GM12878 (cell line): Measurements from ENCODE around the gene PCBD2. TPM values are rescaled to one million over a fixed set of nuclear protein-coding genes. Genes with fewer than 3 reads are reported as not detected.

Experiments used
- ATAC-seq: fragments of 200-7000 bp; cut with Tn5 transposase; 3 replicates; pipeline ENCODE4 v1.9.1; 2020; ENCODE audit warnings: mild to moderate bottlenecking, moderate library complexity
- BruUV-seq: library from RNA; stranded (reverse); fragments of 400-500 nt; replicated peaks from 2 replicates; lab custom pipeline; 2021; lab: Mats Ljungman, UMichigan
- CTCF ChIA-PET: fragments of 300-600 bp; sonication (Branson Sonifier 250); formaldehyde crosslinking; extraction: SDS; loops from one replicate; lab custom pipeline; 2021; ENCODE audit warnings: inconsistent platforms; lab: Yijun Ruan, JAX
- POLR2A ChIA-PET: fragments of 350-600 bp; formaldehyde crosslinking; extraction: SDS; loops from one replicate; lab custom pipeline; 2021; ENCODE audit warnings: inconsistent platforms; lab: Charles Lee
- RAD21 ChIA-PET: fragments of 300-600 bp; sonication (Branson Sonifier 250); formaldehyde crosslinking; loops from one replicate; lab custom pipeline; 2023; ENCODE audit warnings: antibody characterized with exemption; ENCODE audit not compliant: unreplicated experiment; lab: Charles Lee
- SMC1A ChIA-PET: fragments of 300-600 bp; sonication (Branson Sonifier 250); formaldehyde crosslinking; loops from one replicate; lab custom pipeline; 2023; ENCODE audit not compliant: unreplicated experiment, uncharacterized antibody; lab: Charles Lee
- DNase-seq: peaks from one replicate; pipeline ENCODE4 v3.0.0-alpha.2; 2011; ENCODE audit warnings: low read depth, low spot score
- FAIRE-seq: peaks from 3 replicates; lab custom pipeline; 2011; peaks lifted over from hg19 to GRCh38; lab: Jason Lieb, UNC
- H2AFZ ChIP-seq: 2 replicates; pipeline ENCODE4 v1.6.0; 2011; ENCODE audit warnings: low read depth, low read length, control low read depth; ENCODE audit not compliant: control insufficient read depth
- H3K27ac ChIP-seq: 2 replicates; pipeline ENCODE4 v1.5.1; 2011; ENCODE audit warnings: control low read depth; ENCODE audit not compliant: control insufficient read depth, insufficient read depth
- H3K27me3 ChIP-seq, 2 experiments: replicated peaks in 1 of 2; 2 replicates each; pipeline versions ENCODE4 v1.6.0 to v1.6.1; 2011; ENCODE audit warnings: low read length in 1 of 2; ENCODE audit not compliant: control insufficient read depth in 2 of 2, insufficient read depth in 2 of 2
- H3K36me3 ChIP-seq, 2 experiments: 2 replicates each; pipeline ENCODE4 v1.5.1; 2011; ENCODE audit warnings: low read length in 1 of 2; ENCODE audit not compliant: control insufficient read depth in 2 of 2, insufficient read depth in 2 of 2
- H3K4me1 ChIP-seq: 2 replicates; pipeline ENCODE4 v1.6.1; 2011; ENCODE audit warnings: mild to moderate bottlenecking, low read length, moderate library complexity, mixed read lengths; ENCODE audit not compliant: control insufficient read depth, insufficient read depth
- H3K4me2 ChIP-seq: 2 replicates; pipeline ENCODE4 v1.6.0; 2011; ENCODE audit warnings: control low read depth; ENCODE audit not compliant: control insufficient read depth, insufficient read depth
- H3K4me3 ChIP-seq: fragments of 200-600 bp; sonication (generic); 2 replicates; pipeline ENCODE4 v1.5.1; 2016
- H3K79me2 ChIP-seq: 2 replicates; pipeline ENCODE4 v1.6.0; 2011; ENCODE audit warnings: low read length; ENCODE audit not compliant: control insufficient read depth, insufficient read depth
- H3K9ac ChIP-seq: 2 replicates; pipeline ENCODE4 v1.8.0; 2011; ENCODE audit warnings: low read length, control low read depth, mixed read lengths; ENCODE audit not compliant: control insufficient read depth, insufficient read depth
- H3K9me3 ChIP-seq: replicated peaks from 3 replicates; pipeline ENCODE4 v1.5.1; 2011; ENCODE audit warnings: mild to moderate bottlenecking, low read length; ENCODE audit not compliant: control insufficient read depth, insufficient read depth
- H4K20me1 ChIP-seq: 2 replicates; pipeline ENCODE4 v1.6.0; 2011; ENCODE audit not compliant: control insufficient read depth, insufficient read depth
- BHLHE40 ChIP-seq, 2 experiments: fragments of 450-650 bp in 1 of 2; IDR thresholded peaks; 2 replicates each; pipeline ENCODE4 v1.6.1; 2011 to 2017; ENCODE audit warnings: low read depth in 2 of 2, borderline replicate concordance in 1 of 2, improper control_type of control experiment in 1 of 2, low read length in 1 of 2, mild to moderate bottlenecking in 1 of 2
- CREM ChIP-seq: IDR thresholded peaks from 2 replicates; pipeline ENCODE4 v1.6.1; 2014; ENCODE audit warnings: antibody characterized with exemption, low read depth
- EGR1 ChIP-seq, 2 experiments: IDR thresholded peaks; 1 replicate in 1 of 2; 2 replicates in 1 of 2; pipeline ENCODE4 v1.6.1; 2011 to 2012; ENCODE audit warnings: low read depth in 2 of 2, low read length in 2 of 2, borderline replicate concordance in 1 of 2, mild to moderate bottlenecking in 1 of 2, moderate library complexity in 1 of 2
- ESRRA ChIP-seq: IDR thresholded peaks from 2 replicates; pipeline ENCODE4 v1.6.1; 2012; ENCODE audit warnings: mild to moderate bottlenecking, low read length, improper control_type of control experiment
- IKZF2 ChIP-seq, 2 experiments: fragments of 450-650 bp; IDR thresholded peaks; 2 replicates each; pipeline ENCODE4 v1.6.1; 2017; ENCODE audit warnings: mild to moderate bottlenecking in 2 of 2, moderate library complexity in 2 of 2
- MYC ChIP-seq: IDR thresholded peaks from 2 replicates; pipeline ENCODE4 v1.6.1; 2011; ENCODE audit warnings: mild to moderate bottlenecking, low read length, moderate library complexity, inconsistent platforms; ENCODE audit not compliant: insufficient read depth, insufficient replicate concordance, insufficient read length, severe bottlenecking
- POLR2AphosphoS2 ChIP-seq: IDR thresholded peaks from 2 replicates; pipeline ENCODE4 v1.6.1; 2011; ENCODE audit warnings: low read depth, mild to moderate bottlenecking, low read length, improper control_type of control experiment, moderate library complexity
- SMAD5 ChIP-seq: IDR thresholded peaks from 2 replicates; pipeline ENCODE4 v1.6.1; 2016; ENCODE audit warnings: antibody characterized with exemption, low read depth
- SP1 ChIP-seq: IDR thresholded peaks from one replicate; pipeline ENCODE4 v1.6.1; 2011; ENCODE audit warnings: low read depth, low read length
- TAF1 ChIP-seq: IDR thresholded peaks from 2 replicates; pipeline ENCODE4 v1.6.1; 2011; ENCODE audit warnings: mild to moderate bottlenecking, low read depth, low read length, borderline replicate concordance
- TBL1XR1 ChIP-seq: IDR thresholded peaks from 2 replicates; pipeline ENCODE4 v1.6.1; 2012; ENCODE audit warnings: low read depth, low read length, improper control_type of control experiment
- WGBS: methylation state at CpG from one replicate; pipeline ENCODE4 v1.1.6; 2016; ENCODE audit warnings: low lambda C conversion rate; ENCODE audit not compliant: insufficient replicate concordance, insufficient coverage; ENCODE audit errors: missing lambda C conversion rate; 5-methylcytosine and 5-hydroxymethylcytosine counted together
- in situ Hi-C: fragments of 300-500 bp; cut with MboI; formaldehyde crosslinking; loops from 9 replicates; pipeline ENCODE4 v1.14.3; 2018; ENCODE audit warnings: mixed read lengths
- intact Hi-C: fragments of 100-400 bp; cut with micrococcal nuclease; formaldehyde crosslinking; loops from one replicate; pipeline ENCODE4 v1.14.2; 2022; ENCODE audit not compliant: unreplicated experiment
- polyA plus RNA-seq, 11 experiments: library from polyadenylated mRNA; depleted of rRNA in 4 of 11; unstranded in 6 of 11; stranded (reverse) in 5 of 11; fragments of >200 nt; fragmentation: Nextera tagmentation in 4 of 11; fragmentation: Illumina TruSeq in 1 of 11; extraction: Ambion mirVana in 4 of 11; extraction: Trizol in 1 of 11; gene quantifications; 1 replicate in 1 of 11; 2 replicates in 10 of 11; pipeline versions ENCODE4 v1.2.1 to v1.2.3, GENCODE V29; 2011 to 2016; ENCODE audit warnings: inconsistent platforms in 2 of 11, missing spikeins in 2 of 11, low read depth in 1 of 11
- total RNA-seq, 4 experiments: library from RNA; depleted of rRNA in 3 of 4; stranded (reverse); fragments of >200 nt in 3 of 4; fragmentation: Illumina TruSeq in 1 of 4; extraction: Trizol in 1 of 4; gene quantifications; 2 replicates each; pipeline versions ENCODE4 v1.2.1 to v1.2.3, GENCODE V29; 2013 to 2021
- TF ChIP-seq, protein P1 (sequence below): fragments of 450-650 bp; conservative IDR thresholded peaks from 2 replicates; pipeline ENCODE4 v1.6.1; 2017; ENCODE audit warnings: mild to moderate bottlenecking, moderate library complexity
- TF ChIP-seq, protein P2 (sequence below): fragments of 450-650 bp; IDR thresholded peaks from 2 replicates; pipeline ENCODE4 v1.6.1; 2017; ENCODE audit warnings: mild to moderate bottlenecking, low read depth, inconsistent platforms; ENCODE audit not compliant: poor library complexity, severe bottlenecking
- TF ChIP-seq, protein P3 (sequence below): IDR thresholded peaks from 2 replicates; pipeline ENCODE4 v1.6.1; 2012; ENCODE audit warnings: low read depth, low read length, improper control_type of control experiment
- TF ChIP-seq, protein P4 (sequence below): fragments of 450-650 bp; formaldehyde crosslinking; IDR thresholded peaks from 2 replicates; pipeline ENCODE4 v1.5.0; 2022; ENCODE audit warnings: mild to moderate bottlenecking, missing genetic modification characterization

PCBD2 gene
- total and polyA plus RNA-seq, 10 of the 15 experiments (the other 5 are each of a cell fraction or from before 2014, with no cell fraction given) = 5.4 to 13.6 (median 6.7) TPM

DNA sequence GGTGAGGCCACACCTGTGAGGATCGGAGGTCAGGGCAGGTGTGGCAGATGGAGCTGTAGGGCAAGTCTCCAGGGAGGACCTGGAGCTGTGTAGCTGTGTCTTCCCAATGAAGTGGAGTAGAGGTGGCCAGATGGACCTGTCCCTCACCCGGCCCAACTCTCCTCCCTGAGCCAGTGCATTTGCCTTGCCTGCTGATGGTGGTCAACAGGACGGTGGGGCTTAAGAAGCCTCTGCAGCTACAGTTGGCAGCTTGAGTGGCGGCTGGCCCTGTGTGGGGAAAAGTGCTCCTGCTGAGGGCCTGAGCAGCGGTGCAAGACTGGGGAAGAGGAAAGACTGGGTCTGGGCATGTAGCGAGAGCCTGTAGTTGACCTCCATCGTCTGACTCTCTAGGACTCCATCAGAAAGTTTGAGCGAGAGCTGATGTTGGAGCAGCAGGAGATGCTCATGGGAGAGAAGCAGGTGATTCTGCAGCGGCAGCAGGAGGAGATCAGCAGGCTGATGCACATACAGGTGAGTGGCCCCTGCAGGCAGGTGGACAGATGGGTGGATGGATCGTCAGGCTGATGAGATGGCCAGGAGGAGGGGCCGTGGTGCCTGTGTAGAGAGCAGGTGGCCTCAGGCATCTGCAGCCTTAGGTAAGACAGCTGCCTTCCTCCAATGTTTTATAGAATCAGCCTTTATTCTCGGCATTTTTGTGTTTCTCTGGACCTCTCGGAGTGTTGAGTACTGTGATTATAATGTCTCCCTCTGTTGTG lies 104.2 kb downstream of the PCBD2 start:
- Histone ChIP-seq H3K27ac (no peak overlapping the region), H3K27me3 (no peaks in the 10 kb centered on the region), H3K9me3 (no peaks in the 10 kb centered on the region), H3K79me2 (no peaks in the 10 kb centered on the region), H3K9ac (no peak overlapping the region), H3K4me1 (no peaks in the 10 kb centered on the region), H3K4me3 (no peak overlapping the region), H4K20me1 (no peaks in the 10 kb centered on the region), H3K36me3 (no peaks in the 10 kb centered on the region), H3K4me2 (no peak overlapping the region), H2AFZ (no peak overlapping the region)
- in situ Hi-C loops (no loop called here), intact Hi-C loops (no loop called here)
- DNase-seq (no peak), ATAC-seq (no peak), FAIRE-seq (no peak)
- SMC1A ChIA-PET = no interaction called here
- no TSS peak for BruUV-seq
- 55% methylated on average over 13 of the region's 13 CpGs for WGBS
- RAD21 ChIA-PET = no interaction called here
- POLR2A ChIA-PET = no interaction called here
- CTCF ChIA-PET = no interaction called here
- TF ChIP-seq POLR2AphosphoS2 = no peak
- no peak for TF ChIP-seq MYC
- TF ChIP-seq, protein P1, sequence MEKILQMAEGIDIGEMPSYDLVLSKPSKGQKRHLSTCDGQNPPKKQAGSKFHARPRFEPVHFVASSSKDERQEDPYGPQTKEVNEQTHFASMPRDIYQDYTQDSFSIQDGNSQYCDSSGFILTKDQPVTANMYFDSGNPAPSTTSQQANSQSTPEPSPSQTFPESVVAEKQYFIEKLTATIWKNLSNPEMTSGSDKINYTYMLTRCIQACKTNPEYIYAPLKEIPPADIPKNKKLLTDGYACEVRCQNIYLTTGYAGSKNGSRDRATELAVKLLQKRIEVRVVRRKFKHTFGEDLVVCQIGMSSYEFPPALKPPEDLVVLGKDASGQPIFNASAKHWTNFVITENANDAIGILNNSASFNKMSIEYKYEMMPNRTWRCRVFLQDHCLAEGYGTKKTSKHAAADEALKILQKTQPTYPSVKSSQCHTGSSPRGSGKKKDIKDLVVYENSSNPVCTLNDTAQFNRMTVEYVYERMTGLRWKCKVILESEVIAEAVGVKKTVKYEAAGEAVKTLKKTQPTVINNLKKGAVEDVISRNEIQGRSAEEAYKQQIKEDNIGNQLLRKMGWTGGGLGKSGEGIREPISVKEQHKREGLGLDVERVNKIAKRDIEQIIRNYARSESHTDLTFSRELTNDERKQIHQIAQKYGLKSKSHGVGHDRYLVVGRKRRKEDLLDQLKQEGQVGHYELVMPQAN = no peak
- no peak for TF ChIP-seq SMAD5
- TF ChIP-seq, protein P2, sequence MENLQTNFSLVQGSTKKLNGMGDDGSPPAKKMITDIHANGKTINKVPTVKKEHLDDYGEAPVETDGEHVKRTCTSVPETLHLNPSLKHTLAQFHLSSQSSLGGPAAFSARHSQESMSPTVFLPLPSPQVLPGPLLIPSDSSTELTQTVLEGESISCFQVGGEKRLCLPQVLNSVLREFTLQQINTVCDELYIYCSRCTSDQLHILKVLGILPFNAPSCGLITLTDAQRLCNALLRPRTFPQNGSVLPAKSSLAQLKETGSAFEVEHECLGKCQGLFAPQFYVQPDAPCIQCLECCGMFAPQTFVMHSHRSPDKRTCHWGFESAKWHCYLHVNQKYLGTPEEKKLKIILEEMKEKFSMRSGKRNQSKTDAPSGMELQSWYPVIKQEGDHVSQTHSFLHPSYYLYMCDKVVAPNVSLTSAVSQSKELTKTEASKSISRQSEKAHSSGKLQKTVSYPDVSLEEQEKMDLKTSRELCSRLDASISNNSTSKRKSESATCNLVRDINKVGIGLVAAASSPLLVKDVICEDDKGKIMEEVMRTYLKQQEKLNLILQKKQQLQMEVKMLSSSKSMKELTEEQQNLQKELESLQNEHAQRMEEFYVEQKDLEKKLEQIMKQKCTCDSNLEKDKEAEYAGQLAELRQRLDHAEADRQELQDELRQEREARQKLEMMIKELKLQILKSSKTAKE = no peak
- TF ChIP-seq TBL1XR1 = no peak
- no peak for TF ChIP-seq CREM
- no peak for TF ChIP-seq BHLHE40 (IDR thresholded peaks at IDR 0.05; ENCODE audit: borderline replicate concordance in 1 of 2, low read depth in 2 of 2, low read length in 1 of 2)
- TF ChIP-seq ESRRA = no peak
- TF ChIP-seq, protein P3, sequence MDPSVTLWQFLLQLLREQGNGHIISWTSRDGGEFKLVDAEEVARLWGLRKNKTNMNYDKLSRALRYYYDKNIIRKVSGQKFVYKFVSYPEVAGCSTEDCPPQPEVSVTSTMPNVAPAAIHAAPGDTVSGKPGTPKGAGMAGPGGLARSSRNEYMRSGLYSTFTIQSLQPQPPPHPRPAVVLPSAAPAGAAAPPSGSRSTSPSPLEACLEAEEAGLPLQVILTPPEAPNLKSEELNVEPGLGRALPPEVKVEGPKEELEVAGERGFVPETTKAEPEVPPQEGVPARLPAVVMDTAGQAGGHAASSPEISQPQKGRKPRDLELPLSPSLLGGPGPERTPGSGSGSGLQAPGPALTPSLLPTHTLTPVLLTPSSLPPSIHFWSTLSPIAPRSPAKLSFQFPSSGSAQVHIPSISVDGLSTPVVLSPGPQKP = no peak
- TF ChIP-seq IKZF2 (IDR thresholded peaks at IDR 0.05) = no peak
- TF ChIP-seq SP1 = no peak
- no peak for TF ChIP-seq TAF1
- no peak for TF ChIP-seq EGR1 (IDR thresholded peaks at IDR 0.05; ENCODE audit: borderline replicate concordance in 1 of 2, low read depth in 2 of 2, low read length in 2 of 2)
- TF ChIP-seq, protein P4, sequence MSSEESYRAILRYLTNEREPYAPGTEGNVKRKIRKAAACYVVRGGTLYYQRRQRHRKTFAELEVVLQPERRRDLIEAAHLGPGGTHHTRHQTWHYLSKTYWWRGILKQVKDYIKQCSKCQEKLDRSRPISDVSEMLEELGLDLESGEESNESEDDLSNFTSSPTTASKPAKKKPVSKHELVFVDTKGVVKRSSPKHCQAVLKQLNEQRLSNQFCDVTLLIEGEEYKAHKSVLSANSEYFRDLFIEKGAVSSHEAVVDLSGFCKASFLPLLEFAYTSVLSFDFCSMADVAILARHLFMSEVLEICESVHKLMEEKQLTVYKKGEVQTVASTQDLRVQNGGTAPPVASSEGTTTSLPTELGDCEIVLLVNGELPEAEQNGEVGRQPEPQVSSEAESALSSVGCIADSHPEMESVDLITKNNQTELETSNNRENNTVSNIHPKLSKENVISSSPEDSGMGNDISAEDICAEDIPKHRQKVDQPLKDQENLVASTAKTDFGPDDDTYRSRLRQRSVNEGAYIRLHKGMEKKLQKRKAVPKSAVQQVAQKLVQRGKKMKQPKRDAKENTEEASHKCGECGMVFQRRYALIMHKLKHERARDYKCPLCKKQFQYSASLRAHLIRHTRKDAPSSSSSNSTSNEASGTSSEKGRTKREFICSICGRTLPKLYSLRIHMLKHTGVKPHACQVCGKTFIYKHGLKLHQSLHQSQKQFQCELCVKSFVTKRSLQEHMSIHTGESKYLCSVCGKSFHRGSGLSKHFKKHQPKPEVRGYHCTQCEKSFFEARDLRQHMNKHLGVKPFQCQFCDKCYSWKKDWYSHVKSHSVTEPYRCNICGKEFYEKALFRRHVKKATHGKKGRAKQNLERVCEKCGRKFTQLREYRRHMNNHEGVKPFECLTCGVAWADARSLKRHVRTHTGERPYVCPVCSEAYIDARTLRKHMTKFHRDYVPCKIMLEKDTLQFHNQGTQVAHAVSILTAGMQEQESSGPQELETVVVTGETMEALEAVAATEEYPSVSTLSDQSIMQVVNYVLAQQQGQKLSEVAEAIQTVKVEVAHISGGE (CRISPR knock-in tag) = no peak
